ENCODE measurements around the gene STC2.
"Not testable (repeated sequence)": the region's sequence is repeated elsewhere in the genome, so short reads cannot be mapped to it uniquely, and the experiment has no call there.

- TF ChIP-seq, protein P1, sequence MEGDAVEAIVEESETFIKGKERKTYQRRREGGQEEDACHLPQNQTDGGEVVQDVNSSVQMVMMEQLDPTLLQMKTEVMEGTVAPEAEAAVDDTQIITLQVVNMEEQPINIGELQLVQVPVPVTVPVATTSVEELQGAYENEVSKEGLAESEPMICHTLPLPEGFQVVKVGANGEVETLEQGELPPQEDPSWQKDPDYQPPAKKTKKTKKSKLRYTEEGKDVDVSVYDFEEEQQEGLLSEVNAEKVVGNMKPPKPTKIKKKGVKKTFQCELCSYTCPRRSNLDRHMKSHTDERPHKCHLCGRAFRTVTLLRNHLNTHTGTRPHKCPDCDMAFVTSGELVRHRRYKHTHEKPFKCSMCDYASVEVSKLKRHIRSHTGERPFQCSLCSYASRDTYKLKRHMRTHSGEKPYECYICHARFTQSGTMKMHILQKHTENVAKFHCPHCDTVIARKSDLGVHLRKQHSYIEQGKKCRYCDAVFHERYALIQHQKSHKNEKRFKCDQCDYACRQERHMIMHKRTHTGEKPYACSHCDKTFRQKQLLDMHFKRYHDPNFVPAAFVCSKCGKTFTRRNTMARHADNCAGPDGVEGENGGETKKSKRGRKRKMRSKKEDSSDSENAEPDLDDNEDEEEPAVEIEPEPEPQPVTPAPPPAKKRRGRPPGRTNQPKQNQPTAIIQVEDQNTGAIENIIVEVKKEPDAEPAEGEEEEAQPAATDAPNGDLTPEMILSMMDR (IDR thresholded peaks at IDR 0.05; ENCODE audit: control extremely low read depth in 1 of 3, insufficient read depth in 1 of 3, low read depth in 1 of 3, low read length in 3 of 3), result not testable (repeated sequence)
- TF ChIP-seq POLR2AphosphoS5 (IDR thresholded peaks at IDR 0.05; ENCODE audit: low read depth, low read length); GTF2F1 (IDR thresholded peaks at IDR 0.05; ENCODE audit: borderline replicate concordance, low read depth, low read length): not testable (repeated sequence)
- TF ChIP-seq, protein P2, sequence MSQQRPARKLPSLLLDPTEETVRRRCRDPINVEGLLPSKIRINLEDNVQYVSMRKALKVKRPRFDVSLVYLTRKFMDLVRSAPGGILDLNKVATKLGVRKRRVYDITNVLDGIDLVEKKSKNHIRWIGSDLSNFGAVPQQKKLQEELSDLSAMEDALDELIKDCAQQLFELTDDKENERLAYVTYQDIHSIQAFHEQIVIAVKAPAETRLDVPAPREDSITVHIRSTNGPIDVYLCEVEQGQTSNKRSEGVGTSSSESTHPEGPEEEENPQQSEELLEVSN (IDR thresholded peaks at IDR 0.05), result not testable (repeated sequence)
These were observed 43.8 kb downstream of the STC2 start for GRCh38 chr5:173284343-173284958.
